ENCODE results near the gene TNS1.

- TF ChIP-seq POLR2AphosphoS5 (IDR thresholded peaks at IDR 0.05; ENCODE audit: borderline replicate concordance, low read depth, low read length) (no peak), EZH2 (IDR thresholded peaks at IDR 0.05) (no peak)
These were observed 42.4 kb downstream of the TNS1 start for GRCh38 chr2:217960351-217960750.

Measured in SK-N-MC (cell line).